T-helper 1 cell treated with Interleukin-12 subunit alpha and Interleukin-12 subunit beta and Interleukin-4 antibody, amounts not matched to agents 30 μg/mL and 1 μg/mL, for 36 hours (primary cell): Measurements from ENCODE around the gene DLK1.

Experiments
- H3K27ac Mint-ChIP-seq: one replicate; pipeline ENCODE4 v1.8.0; 2021; ENCODE audit warnings: mild to moderate bottlenecking, mixed read lengths
- H3K27me3 Mint-ChIP-seq: one replicate; pipeline ENCODE4 v1.8.0; 2021; ENCODE audit warnings: low read depth, mixed read lengths
- H3K36me3 Mint-ChIP-seq: one replicate; pipeline ENCODE4 v1.8.0; 2021; ENCODE audit warnings: low read depth, mixed read lengths
- H3K4me1 Mint-ChIP-seq: one replicate; pipeline ENCODE4 v1.8.0; 2021; ENCODE audit warnings: low read depth, mixed read lengths
- H3K4me3 Mint-ChIP-seq: one replicate; pipeline ENCODE4 v1.8.0; 2021; ENCODE audit warnings: mild to moderate bottlenecking, moderate library complexity, mixed read lengths
- H3K9me3 Mint-ChIP-seq: one replicate; pipeline ENCODE4 v1.8.0; 2021; ENCODE audit warnings: mixed read lengths

Gene DLK1

GRCh38 chr14:100726550-100727085 lies at the start of gene DLK1:
DLK1 (plus strand) TSS chr14:100726892; CDS start chr14:100727069, 177 bp downstream.
- Mint-ChIP-seq H3K36me3 (no peaks in the 10 kb centered on the region), H3K4me3 (no peak within 1 kb of the TSS), H3K4me1 (no peaks in the 10 kb centered on the region), H3K9me3 (no peaks in the 10 kb centered on the region), H3K27me3 (peaks cover 30% of the 10 kb centered on the region), H3K27ac (no peak within 1 kb of the TSS)

DNA sequence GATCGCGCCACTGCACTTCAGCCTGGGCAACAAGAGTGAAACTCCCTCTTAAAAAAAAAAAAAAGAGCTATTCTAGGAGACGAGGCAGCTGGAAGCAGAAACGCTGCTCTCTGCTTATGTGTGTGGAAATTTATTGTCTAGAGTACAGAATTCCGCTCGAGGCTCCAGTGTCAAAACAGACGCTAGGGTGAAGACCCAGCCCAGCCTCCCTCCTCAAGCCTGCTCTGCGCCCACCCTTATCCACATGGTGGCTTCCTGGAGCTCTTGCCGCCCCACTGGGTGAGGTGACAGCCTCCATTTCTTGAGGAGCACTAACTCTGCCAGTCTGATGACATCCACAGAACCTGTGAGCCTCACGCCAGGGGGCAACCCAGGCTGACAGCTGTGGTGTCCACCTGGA lies 49.5 kb upstream of the DLK1 start:
- Mint-ChIP-seq H3K4me1 (no peaks in the 10 kb centered on the region), H3K27ac (no peak overlapping the region), H3K4me3 (no peak overlapping the region), H3K9me3 (no peaks in the 10 kb centered on the region), H3K36me3 (no peaks in the 10 kb centered on the region), H3K27me3 (peaks cover 29% of the 10 kb centered on the region)

DNA sequence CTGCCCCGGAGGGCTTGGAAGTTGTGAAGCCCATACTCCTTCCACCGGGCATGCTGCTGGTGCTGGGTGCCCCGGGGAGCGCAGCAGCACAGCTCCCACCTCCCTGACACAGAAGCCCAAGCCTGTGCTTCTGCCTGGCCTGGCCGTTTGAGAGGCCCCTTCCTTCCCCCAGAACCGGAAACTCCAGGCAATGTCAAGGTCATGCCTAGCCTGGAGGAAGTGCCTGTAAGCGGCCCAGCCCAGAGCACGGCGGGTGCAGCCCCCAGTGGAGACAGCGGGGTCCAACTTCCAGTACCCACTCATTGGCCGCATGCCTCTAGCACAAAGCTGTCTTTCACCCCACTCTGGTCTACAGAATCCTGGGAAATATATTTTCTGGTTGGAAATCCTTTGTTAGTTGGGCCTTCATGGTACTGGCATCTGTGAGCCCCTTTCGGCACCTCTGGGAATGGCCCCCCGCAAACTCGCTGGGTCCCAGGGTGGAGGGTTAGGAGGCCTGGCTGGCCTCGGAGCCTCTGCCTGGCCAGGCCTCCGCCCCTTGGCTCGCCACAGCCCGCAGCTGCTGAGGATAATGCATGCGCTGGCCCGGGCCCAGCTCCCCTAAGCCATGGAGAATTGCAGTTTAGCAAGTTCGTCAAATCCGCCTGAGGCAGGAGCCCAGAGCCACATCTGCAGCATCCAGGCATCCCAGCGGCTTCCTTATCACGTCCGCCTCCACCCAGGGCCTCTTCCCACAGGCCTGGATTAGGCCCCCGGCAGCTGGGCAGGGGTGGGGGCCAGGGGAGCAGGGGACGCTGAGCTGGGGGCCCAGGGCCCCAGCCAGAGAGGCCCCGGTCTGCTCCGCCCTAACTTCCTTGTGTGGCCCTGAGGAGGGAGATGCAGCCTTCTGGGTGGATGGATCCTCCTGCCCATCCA lies 48.9 kb upstream of the DLK1 start:
- H3K4me3 Mint-ChIP-seq = no peak overlapping the region
- no peak overlapping the region for H3K27ac Mint-ChIP-seq
- H3K9me3 Mint-ChIP-seq = no peaks in the 10 kb centered on the region
- no peaks in the 10 kb centered on the region for H3K36me3 Mint-ChIP-seq
- peaks cover 26% of the 10 kb centered on the region for H3K27me3 Mint-ChIP-seq
- no peaks in the 10 kb centered on the region for H3K4me1 Mint-ChIP-seq

GRCh38 chr14:100678469-100678828 lies 48.2 kb upstream of the DLK1 start:
- Mint-ChIP-seq H3K27me3 (peaks cover 20% of the 10 kb centered on the region), H3K4me1 (no peaks in the 10 kb centered on the region), H3K9me3 (no peaks in the 10 kb centered on the region), H3K36me3 (no peaks in the 10 kb centered on the region), H3K27ac (no peak overlapping the region), H3K4me3 (no peak overlapping the region)

DNA sequence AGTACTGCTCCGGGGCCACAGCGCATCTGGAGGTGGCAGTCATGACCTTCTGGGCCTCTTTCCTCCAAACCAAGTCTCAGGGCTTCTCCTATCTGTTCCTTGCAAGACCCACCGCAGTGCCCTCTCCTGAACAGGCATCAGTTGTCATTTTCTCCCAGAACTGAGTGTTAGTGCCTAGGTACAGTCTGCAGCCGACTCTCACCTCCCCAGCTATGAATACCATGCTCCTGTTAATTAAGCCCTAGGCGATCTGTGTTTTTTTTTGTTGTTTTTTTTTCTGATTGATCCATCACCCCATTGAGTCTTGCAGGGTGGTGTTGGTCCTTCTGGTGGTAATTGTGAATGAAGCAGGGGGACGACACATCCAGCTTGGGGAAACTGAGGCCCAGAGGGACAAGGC lies 47.5 kb upstream of the DLK1 start:
- Mint-ChIP-seq H3K4me1 (no peaks in the 10 kb centered on the region), H3K27me3 (peaks cover 13% of the 10 kb centered on the region), H3K36me3 (no peaks in the 10 kb centered on the region), H3K4me3 (no peak overlapping the region), H3K9me3 (no peaks in the 10 kb centered on the region), H3K27ac (no peak overlapping the region)

DNA sequence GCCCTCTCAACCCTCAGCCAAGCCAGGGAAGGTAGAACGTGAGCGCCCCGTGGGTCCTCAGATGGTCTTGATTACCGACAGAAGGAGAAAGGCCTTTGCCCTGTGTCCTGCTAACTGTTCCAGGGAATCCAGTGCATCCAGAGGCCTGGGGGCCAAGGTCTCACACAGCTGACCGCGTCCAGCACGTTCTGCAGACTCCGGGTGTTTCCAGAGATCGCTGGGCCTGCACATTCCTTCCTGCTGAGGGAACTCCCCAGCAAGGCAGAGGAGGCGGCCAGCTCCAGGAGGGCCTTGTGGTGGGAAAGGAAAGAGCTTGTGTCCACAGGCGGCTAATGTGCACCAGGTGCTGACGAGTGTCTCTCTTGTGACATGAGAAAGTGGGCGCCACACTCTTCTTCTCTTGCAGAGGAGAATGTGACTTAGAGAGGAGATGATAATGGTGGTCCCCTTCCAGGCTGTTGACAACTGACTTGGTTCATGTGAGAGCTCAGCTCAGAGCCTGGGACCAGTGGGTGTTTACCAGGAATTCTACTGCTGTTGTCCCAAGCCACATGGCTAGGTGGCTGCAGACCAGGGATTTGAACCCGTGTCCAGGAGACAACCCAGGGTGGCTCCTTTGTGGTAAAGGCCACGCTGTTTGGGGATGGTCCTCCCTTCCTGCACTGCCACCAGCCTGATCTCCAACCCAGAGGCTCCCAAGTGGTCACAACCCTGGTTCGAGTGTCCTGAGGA lies 46.8 kb upstream of the DLK1 start:
- Mint-ChIP-seq H3K4me1 (no peaks in the 10 kb centered on the region), H3K4me3 (no peak overlapping the region), H3K27ac (no peak overlapping the region), H3K9me3 (no peaks in the 10 kb centered on the region), H3K36me3 (no peaks in the 10 kb centered on the region), H3K27me3 (peaks cover 6% of the 10 kb centered on the region)

DNA sequence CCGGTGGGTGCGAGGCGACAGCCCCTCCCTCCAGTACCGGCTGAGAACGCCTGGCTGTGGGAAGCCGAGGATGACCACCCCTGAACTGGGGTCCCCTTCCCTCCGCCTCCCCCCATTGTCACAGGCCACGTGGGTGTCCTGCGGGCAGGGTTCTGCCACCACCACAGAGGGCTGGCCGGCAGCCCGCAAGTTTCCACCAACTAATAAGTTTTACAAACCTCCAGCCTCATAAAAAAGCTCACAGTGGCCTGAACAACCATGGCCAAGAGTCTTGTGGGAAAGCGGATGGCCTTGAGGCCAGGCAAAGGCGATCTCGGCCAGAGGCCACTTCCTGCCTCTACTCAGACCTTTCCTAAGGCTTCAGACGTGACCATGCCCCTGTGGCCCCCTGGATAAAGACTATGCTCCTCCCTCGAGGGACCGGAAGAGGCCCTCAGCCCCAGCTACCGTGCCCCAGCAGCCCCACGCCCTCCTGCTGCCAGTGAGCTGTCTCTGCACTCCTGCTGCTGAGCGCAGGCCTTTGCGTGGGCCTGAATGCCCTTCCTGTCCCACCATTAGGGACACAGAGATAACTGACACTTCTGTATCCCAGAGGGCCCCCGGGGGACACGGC lies 46.1 kb upstream of the DLK1 start:
- Mint-ChIP-seq H3K9me3 (no peaks in the 10 kb centered on the region), H3K27ac (no peak overlapping the region), H3K36me3 (no peaks in the 10 kb centered on the region), H3K4me1 (no peaks in the 10 kb centered on the region), H3K4me3 (no peak overlapping the region), H3K27me3 (no peaks in the 10 kb centered on the region)

- H3K27me3 Mint-ChIP-seq = no peaks in the 10 kb centered on the region
- no peak overlapping the region for H3K4me3 Mint-ChIP-seq
- H3K36me3 Mint-ChIP-seq = no peaks in the 10 kb centered on the region
- no peaks in the 10 kb centered on the region for H3K9me3 Mint-ChIP-seq
- H3K4me1 Mint-ChIP-seq = no peaks in the 10 kb centered on the region
- no peak overlapping the region for H3K27ac Mint-ChIP-seq
These were observed 45.6 kb upstream of the DLK1 start for GRCh38 chr14:100681111-100681510.

GRCh38 chr14:100682749-100683148 lies 43.9 kb upstream of the DLK1 start:
- Mint-ChIP-seq H3K4me1 (no peaks in the 10 kb centered on the region), H3K27me3 (no peaks in the 10 kb centered on the region), H3K9me3 (no peaks in the 10 kb centered on the region), H3K36me3 (no peaks in the 10 kb centered on the region), H3K27ac (no peak overlapping the region), H3K4me3 (no peak overlapping the region)

GRCh38 chr14:100683578-100683977 lies 43.1 kb upstream of the DLK1 start:
- Mint-ChIP-seq H3K4me3 (no peak overlapping the region), H3K4me1 (no peaks in the 10 kb centered on the region), H3K9me3 (no peaks in the 10 kb centered on the region), H3K27me3 (no peaks in the 10 kb centered on the region), H3K36me3 (no peaks in the 10 kb centered on the region), H3K27ac (no peak overlapping the region)

- no peak overlapping the region for H3K4me3 Mint-ChIP-seq
- H3K9me3 Mint-ChIP-seq = no peaks in the 10 kb centered on the region
- no peaks in the 10 kb centered on the region for H3K4me1 Mint-ChIP-seq
- H3K36me3 Mint-ChIP-seq = no peaks in the 10 kb centered on the region
- no peaks in the 10 kb centered on the region for H3K27me3 Mint-ChIP-seq
- H3K27ac Mint-ChIP-seq = peak overlapping the region; percentile 45
These were observed 42.5 kb upstream of the DLK1 start for GRCh38 chr14:100684154-100684553.

GRCh38 chr14:100684961-100685360 lies 41.7 kb upstream of the DLK1 start:
- Mint-ChIP-seq H3K27ac (no peak overlapping the region), H3K9me3 (no peaks in the 10 kb centered on the region), H3K4me3 (no peak overlapping the region), H3K27me3 (no peaks in the 10 kb centered on the region), H3K36me3 (no peaks in the 10 kb centered on the region), H3K4me1 (no peaks in the 10 kb centered on the region)

DNA sequence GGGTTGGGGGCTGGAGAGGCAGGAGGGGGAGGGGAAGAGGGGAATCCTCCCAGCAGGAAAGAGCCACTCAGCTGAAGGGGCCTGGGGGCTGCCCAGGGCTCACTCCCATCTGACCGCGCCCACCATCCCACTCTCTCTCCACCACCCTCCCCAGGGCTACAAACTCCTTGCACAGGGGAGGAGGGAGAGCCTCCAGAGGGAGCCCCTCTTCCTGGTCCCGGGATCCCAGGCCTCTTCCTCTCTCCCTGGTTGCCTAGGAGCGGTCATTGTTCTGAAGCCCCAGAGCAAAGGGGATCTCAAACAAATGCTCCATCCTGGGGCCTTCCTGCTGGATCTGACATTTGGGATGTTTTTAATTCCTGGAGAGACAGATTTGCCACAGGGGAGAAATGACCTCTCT lies 39.8 kb upstream of the DLK1 start:
- Mint-ChIP-seq H3K4me3 (no peak overlapping the region), H3K27ac (no peak overlapping the region), H3K4me1 (no peaks in the 10 kb centered on the region), H3K9me3 (no peaks in the 10 kb centered on the region), H3K27me3 (no peaks in the 10 kb centered on the region), H3K36me3 (no peaks in the 10 kb centered on the region)

DNA sequence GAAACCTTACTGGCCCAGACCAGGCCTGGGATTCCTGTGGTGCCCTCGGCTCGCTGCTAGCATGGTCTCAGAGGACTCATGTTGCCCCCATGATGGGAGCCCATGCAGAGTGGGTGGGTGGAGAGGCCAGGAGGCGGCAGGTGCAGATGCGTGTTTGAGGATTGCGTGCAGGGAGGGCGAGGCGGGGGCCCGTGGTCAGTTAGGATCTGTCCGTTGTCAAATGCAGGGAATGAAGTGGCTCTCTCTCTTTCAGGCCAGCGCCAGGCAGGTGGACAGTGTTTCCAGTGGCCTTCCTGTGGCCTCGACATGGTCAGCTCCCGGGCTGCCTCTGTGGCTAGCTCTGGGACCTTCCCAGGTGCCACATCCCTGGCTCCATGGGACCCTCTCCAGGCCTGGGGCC lies 39.3 kb upstream of the DLK1 start:
- Mint-ChIP-seq H3K9me3 (no peaks in the 10 kb centered on the region), H3K27ac (no peak overlapping the region)

More for the DNA sequence above, 39.3 kb upstream of the DLK1 start:
- Mint-ChIP-seq H3K4me3 (no peak overlapping the region), H3K4me1 (no peaks in the 10 kb centered on the region), H3K27me3 (no peaks in the 10 kb centered on the region), H3K36me3 (no peaks in the 10 kb centered on the region)
